ENCODE results near the gene MAEA.
A peak's percentile ranks its signal among the peaks of the same experiment; 100 is the strongest.
"Not testable (repeated sequence)": the region's sequence is repeated elsewhere in the genome, so short reads cannot be mapped to it uniquely, and the experiment has no call there.

MAEA gene

GRCh38 chr4:1335193-1335883, 45.6 kb downstream of the MAEA start:
- not testable (repeated sequence) for DNase-seq (ENCODE audit: low read depth in 2 of 2)

GRCh38 chr4:1336088-1336491, 46.4 kb downstream of the MAEA start:
- no peak for DNase-seq (ENCODE audit: low read depth in 2 of 2)

GRCh38 chr4:1337376-1337831, 47.7 kb downstream of the MAEA start:
- peak; percentile 44 to 56 for DNase-seq (ENCODE audit: low read depth in 2 of 2)

GRCh38 chr4:1337951-1338751, 48.5 kb downstream of the MAEA start:
- DNase-seq (ENCODE audit: low read depth in 2 of 2) = no peak

GRCh38 chr4:1338752-1339414, 49.2 kb downstream of the MAEA start:
- no peak for DNase-seq (ENCODE audit: low read depth in 2 of 2)

- DNase-seq (ENCODE audit: low read depth in 2 of 2) = no peak
These were observed 49.8 kb downstream of the MAEA start for GRCh38 chr4:1339489-1339888.

GRCh38 chr4:1340181-1340747, 50.6 kb downstream of the MAEA start:
- no peak for DNase-seq (ENCODE audit: low read depth in 2 of 2)

GRCh38 chr4:1340861-1341260, 51.2 kb downstream of the MAEA start:
- no peak for DNase-seq (ENCODE audit: low read depth in 2 of 2)

GRCh38 chr4:1342003-1342402, 52.3 kb downstream of the MAEA start:
- no peak for DNase-seq (ENCODE audit: low read depth in 2 of 2)

- DNase-seq (ENCODE audit: low read depth in 2 of 2) = no peak
These were observed 55.0 kb downstream of the MAEA start for GRCh38 chr4:1344696-1345095.

GRCh38 chr4:1345903-1346780, 56.5 kb downstream of the MAEA start:
- DNase-seq (ENCODE audit: low read depth in 2 of 2) = peak; percentile 18 to 25

GRCh38 chr4:1346781-1347409, 57.2 kb downstream of the MAEA start, which contains the start of gene UVSSA:
Gene UVSSA (plus strand): TSS chr4:1347208. CDS start chr4:1348092, 884 bp downstream.
- peak; percentile 100 for DNase-seq (ENCODE audit: low read depth in 2 of 2)

GRCh38 chr4:1347410-1347864, 57.7 kb downstream of the MAEA start:
- peak; percentile 3 to 19 for DNase-seq (ENCODE audit: low read depth in 2 of 2)

GRCh38 chr4:1348014-1348513, 58.4 kb downstream of the MAEA start:
- DNase-seq (ENCODE audit: low read depth in 2 of 2) = no peak

- DNase-seq (ENCODE audit: low read depth in 2 of 2) = no peak
These were observed 59.1 kb downstream of the MAEA start for GRCh38 chr4:1348746-1349145.

- DNase-seq (ENCODE audit: low read depth in 2 of 2) = no peak
These were observed 59.9 kb downstream of the MAEA start for GRCh38 chr4:1349359-1350168.

- no peak for DNase-seq (ENCODE audit: low read depth in 2 of 2)
These were observed 60.5 kb downstream of the MAEA start for GRCh38 chr4:1350169-1350520.

- peak; percentile 87 to 91 for DNase-seq (ENCODE audit: low read depth in 2 of 2)
These were observed 62.3 kb downstream of the MAEA start for GRCh38 chr4:1351854-1352566.

- no peak for DNase-seq (ENCODE audit: low read depth in 2 of 2)
These were observed 62.8 kb downstream of the MAEA start for GRCh38 chr4:1352567-1352900.

All from activated CD4-positive, alpha-beta T cell treated with anti-CD3 and anti-CD28 coated beads for 24 hours (primary cell).